K562 (cell line): ENCODE results near the gene RPL19. TPM values are rescaled to one million over a fixed set of nuclear protein-coding genes. Genes with fewer than 3 reads are reported as not detected.
A peak's percentile ranks its signal among the peaks of the same experiment; 100 is the strongest.

Source experiments
- BCOR ChIP-seq: fragments of 450-650 bp; IDR thresholded peaks from 2 replicates; pipeline ENCODE4 v1.6.1; 2016
- COPS2 ChIP-seq: fragments of 450-650 bp; conservative IDR thresholded peaks from 2 replicates; pipeline ENCODE4 v1.6.1; 2016; ENCODE audit warnings: mild to moderate bottlenecking, moderate library complexity
- CTBP1 ChIP-seq: fragments of 450-650 bp; IDR thresholded peaks from 2 replicates; pipeline ENCODE4 v1.6.1; 2016; ENCODE audit warnings: borderline replicate concordance
- IRF2 ChIP-seq: sonication (generic); formaldehyde crosslinking; IDR thresholded peaks from 2 replicates; pipeline ENCODE4 v1.8.1; 2022; ENCODE audit warnings: mild to moderate bottlenecking, missing genetic modification reagents
- KLF1 ChIP-seq: fragments of 450-650 bp; IDR thresholded peaks from 2 replicates; pipeline ENCODE4 v1.6.1; 2016; ENCODE audit warnings: missing genetic modification characterization, missing compliant biosample characterization
- LARP7 ChIP-seq: fragments of 450-650 bp; IDR thresholded peaks from 2 replicates; pipeline ENCODE4 v1.6.1; 2016
- MECOM ChIP-seq: fragments of 250-450 bp; sonication (Bioruptor Pico); IDR thresholded peaks from 2 replicates; pipeline ENCODE4 v1.8.0; 2022; ENCODE audit warnings: inconsistent platforms
- MTA3 ChIP-seq: fragments of 450-650 bp; formaldehyde crosslinking; IDR thresholded peaks from 2 replicates; pipeline ENCODE4 v1.6.1; 2017; ENCODE audit warnings: mild to moderate bottlenecking, borderline replicate concordance
- NCOA1 ChIP-seq: fragments of 450-650 bp; IDR thresholded peaks from 2 replicates; pipeline ENCODE4 v1.6.1; 2016; ENCODE audit warnings: low read depth
- NFYB ChIP-seq: IDR thresholded peaks from 2 replicates; pipeline ENCODE4 v1.6.1; 2011; ENCODE audit warnings: mild to moderate bottlenecking, moderate library complexity; ENCODE audit not compliant: insufficient read length; ENCODE audit errors: extremely low read depth
- NR4A1 ChIP-seq, 2 experiments: fragments of 250-450 bp in 1 of 2; fragments of 450-650 bp in 1 of 2; sonication (Bioruptor Pico) in 1 of 2; IDR thresholded peaks; 2 replicates each; pipeline versions ENCODE4 v1.4.0 to v1.6.1; 2016 to 2020; ENCODE audit warnings: mild to moderate bottlenecking in 2 of 2, missing compliant biosample characterization in 1 of 2, missing genetic modification characterization in 1 of 2, moderate library complexity in 1 of 2
- SMC3 ChIP-seq: conservative IDR thresholded peaks from 2 replicates; pipeline ENCODE4 v1.6.1; 2011; ENCODE audit warnings: low read depth, low read length, improper control_type of control experiment; ENCODE audit not compliant: insufficient read depth
- SP2 ChIP-seq: IDR thresholded peaks from 2 replicates; pipeline ENCODE4 v1.6.1; 2011; ENCODE audit warnings: mild to moderate bottlenecking, low read depth, low read length, moderate library complexity; ENCODE audit not compliant: poor library complexity, severe bottlenecking; ENCODE audit errors: extremely low read depth
- polyA plus RNA-seq, 8 experiments: library from polyadenylated mRNA; depleted of rRNA in 4 of 8; stranded (reverse) in 5 of 8; unstranded in 3 of 8; fragments of >200 nt; fragmentation: Nextera tagmentation in 2 of 8; fragmentation: Illumina TruSeq in 1 of 8; extraction: Ambion mirVana in 2 of 8; extraction: Trizol in 1 of 8; gene quantifications; 2 replicates each; pipeline versions ENCODE4 v1.2.1 to v1.2.3, GENCODE V29; 2011 to 2014; ENCODE audit warnings: inconsistent platforms in 1 of 8, missing spikeins in 1 of 8
- total RNA-seq, 7 experiments: library from RNA; depleted of rRNA in 6 of 7; stranded (reverse); fragments of >200 nt in 6 of 7; fragmentation: Illumina TruSeq in 2 of 7; extraction: Trizol in 2 of 7; gene quantifications; 2 replicates each; pipeline versions ENCODE4 v1.2.1 to v1.2.3, GENCODE V29; 2011 to 2021; ENCODE audit warnings: low replicate concordance in 1 of 7
- TF ChIP-seq, protein P1 (sequence below): sonication (generic); formaldehyde crosslinking; IDR thresholded peaks from 2 replicates; pipeline ENCODE4 v1.9.0; 2022; ENCODE audit warnings: mild to moderate bottlenecking, missing genetic modification reagents
- TF ChIP-seq, protein P2 (sequence below): sonication (generic); formaldehyde crosslinking; IDR thresholded peaks from 2 replicates; pipeline ENCODE4 v1.8.0; 2023; ENCODE audit warnings: mild to moderate bottlenecking, missing genetic modification reagents
- TF ChIP-seq, protein P3 (sequence below): fragments of 250-450 bp; sonication (Bioruptor Pico); IDR thresholded peaks from 2 replicates; pipeline ENCODE4 v1.5.0; 2021
- TF ChIP-seq, protein P4 (sequence below): fragments of 200-800 bp; sonication (Bioruptor generic); IDR thresholded peaks from 2 replicates; pipeline ENCODE4 v1.6.1; 2017; ENCODE audit warnings: missing genetic modification characterization, missing compliant biosample characterization
- TF ChIP-seq, protein P5 (sequence below): fragments of 450-650 bp; IDR thresholded peaks from 2 replicates; pipeline ENCODE4 v1.6.1; 2014; ENCODE audit warnings: low read depth, mild to moderate bottlenecking, moderate library complexity, borderline replicate concordance
- TF ChIP-seq, protein P6 (sequence below): sonication (generic); formaldehyde crosslinking; IDR thresholded peaks from 2 replicates; pipeline ENCODE4 v1.8.0; 2022; ENCODE audit warnings: missing genetic modification reagents, mild to moderate bottlenecking, borderline replicate concordance
- TF ChIP-seq, protein P7 (sequence below), 2 experiments: fragments of 450-650 bp; conservative IDR thresholded peaks; 2 replicates each; pipeline ENCODE4 v1.6.1; 2017; ENCODE audit warnings: mild to moderate bottlenecking in 2 of 2, moderate library complexity in 2 of 2

The RPL19 gene
- total and polyA plus RNA-seq, 9 of the 15 experiments (the other 6 are each of a cell fraction or from before 2014, with no cell fraction given): 2,263 to 4,614 (median 3,727) TPM

DNA sequence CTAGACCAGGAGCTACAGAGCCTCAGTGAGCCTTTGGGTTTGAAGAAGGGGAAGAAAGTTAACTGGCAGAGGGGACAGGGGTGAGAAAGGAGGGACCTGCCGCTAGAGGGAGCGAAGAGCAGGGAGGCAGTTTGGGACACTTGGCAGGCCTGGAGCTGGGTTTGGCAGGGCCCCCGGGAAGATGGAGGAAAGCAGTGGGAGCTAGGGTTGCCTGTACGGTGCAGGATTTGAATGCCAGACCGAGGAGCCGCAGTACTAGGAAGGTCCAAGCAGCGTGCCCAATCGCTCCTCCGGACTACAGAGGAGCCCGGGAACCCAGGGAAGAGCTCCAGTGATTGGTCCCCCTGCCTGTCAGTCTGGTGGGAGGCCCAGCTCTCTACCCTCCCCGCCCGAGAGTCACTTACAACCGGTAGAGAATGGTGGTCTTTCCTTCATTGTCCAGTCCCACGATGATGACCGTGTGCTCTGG, 35.4 kb upstream of the RPL19 start (continued):
- TF ChIP-seq, protein P1, sequence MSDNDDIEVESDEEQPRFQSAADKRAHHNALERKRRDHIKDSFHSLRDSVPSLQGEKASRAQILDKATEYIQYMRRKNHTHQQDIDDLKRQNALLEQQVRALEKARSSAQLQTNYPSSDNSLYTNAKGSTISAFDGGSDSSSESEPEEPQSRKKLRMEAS (CRISPR knock-in tag): no peak
- TF ChIP-seq BCOR: 0 out of 2 replicates have a peak, but pooled peaks have one; percentile 29
- TF ChIP-seq, protein P2, sequence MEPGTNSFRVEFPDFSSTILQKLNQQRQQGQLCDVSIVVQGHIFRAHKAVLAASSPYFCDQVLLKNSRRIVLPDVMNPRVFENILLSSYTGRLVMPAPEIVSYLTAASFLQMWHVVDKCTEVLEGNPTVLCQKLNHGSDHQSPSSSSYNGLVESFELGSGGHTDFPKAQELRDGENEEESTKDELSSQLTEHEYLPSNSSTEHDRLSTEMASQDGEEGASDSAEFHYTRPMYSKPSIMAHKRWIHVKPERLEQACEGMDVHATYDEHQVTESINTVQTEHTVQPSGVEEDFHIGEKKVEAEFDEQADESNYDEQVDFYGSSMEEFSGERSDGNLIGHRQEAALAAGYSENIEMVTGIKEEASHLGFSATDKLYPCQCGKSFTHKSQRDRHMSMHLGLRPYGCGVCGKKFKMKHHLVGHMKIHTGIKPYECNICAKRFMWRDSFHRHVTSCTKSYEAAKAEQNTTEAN (CRISPR knock-in tag): no peak
- TF ChIP-seq MECOM: no peak
- TF ChIP-seq CTBP1: 0 out of 2 replicates have a peak, but pooled peaks have one; percentile 29
- TF ChIP-seq NCOA1: no peak
- TF ChIP-seq, protein P3, sequence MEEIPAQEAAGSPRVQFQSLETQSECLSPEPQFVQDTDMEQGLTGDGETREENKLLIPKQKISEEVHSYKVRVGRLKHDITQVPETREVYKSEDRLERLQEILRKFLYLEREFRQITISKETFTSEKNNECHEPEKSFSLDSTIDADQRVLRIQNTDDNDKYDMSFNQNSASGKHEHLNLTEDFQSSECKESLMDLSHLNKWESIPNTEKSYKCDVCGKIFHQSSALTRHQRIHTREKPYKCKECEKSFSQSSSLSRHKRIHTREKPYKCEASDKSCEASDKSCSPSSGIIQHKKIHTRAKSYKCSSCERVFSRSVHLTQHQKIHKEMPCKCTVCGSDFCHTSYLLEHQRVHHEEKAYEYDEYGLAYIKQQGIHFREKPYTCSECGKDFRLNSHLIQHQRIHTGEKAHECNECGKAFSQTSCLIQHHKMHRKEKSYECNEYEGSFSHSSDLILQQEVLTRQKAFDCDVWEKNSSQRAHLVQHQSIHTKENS (CRISPR knock-in tag): no peak
- TF ChIP-seq, protein P4, sequence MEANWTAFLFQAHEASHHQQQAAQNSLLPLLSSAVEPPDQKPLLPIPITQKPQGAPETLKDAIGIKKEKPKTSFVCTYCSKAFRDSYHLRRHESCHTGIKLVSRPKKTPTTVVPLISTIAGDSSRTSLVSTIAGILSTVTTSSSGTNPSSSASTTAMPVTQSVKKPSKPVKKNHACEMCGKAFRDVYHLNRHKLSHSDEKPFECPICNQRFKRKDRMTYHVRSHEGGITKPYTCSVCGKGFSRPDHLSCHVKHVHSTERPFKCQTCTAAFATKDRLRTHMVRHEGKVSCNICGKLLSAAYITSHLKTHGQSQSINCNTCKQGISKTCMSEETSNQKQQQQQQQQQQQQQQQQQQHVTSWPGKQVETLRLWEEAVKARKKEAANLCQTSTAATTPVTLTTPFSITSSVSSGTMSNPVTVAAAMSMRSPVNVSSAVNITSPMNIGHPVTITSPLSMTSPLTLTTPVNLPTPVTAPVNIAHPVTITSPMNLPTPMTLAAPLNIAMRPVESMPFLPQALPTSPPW (CRISPR knock-in tag): 0 out of 2 replicates have a peak, but pooled peaks have one; percentile 16
- no peak for TF ChIP-seq COPS2
- TF ChIP-seq NR4A1 (CRISPR knock-in tag; IDR thresholded peaks at IDR 0.05): no peak
- no peak for TF ChIP-seq NR4A1 (tag; IDR thresholded peaks at IDR 0.05)
- no peak for TF ChIP-seq KLF1 (tag)
- TF ChIP-seq SMC3: peak; percentile 63
- peak; percentile 53 for TF ChIP-seq NFYB
- TF ChIP-seq, protein P5, sequence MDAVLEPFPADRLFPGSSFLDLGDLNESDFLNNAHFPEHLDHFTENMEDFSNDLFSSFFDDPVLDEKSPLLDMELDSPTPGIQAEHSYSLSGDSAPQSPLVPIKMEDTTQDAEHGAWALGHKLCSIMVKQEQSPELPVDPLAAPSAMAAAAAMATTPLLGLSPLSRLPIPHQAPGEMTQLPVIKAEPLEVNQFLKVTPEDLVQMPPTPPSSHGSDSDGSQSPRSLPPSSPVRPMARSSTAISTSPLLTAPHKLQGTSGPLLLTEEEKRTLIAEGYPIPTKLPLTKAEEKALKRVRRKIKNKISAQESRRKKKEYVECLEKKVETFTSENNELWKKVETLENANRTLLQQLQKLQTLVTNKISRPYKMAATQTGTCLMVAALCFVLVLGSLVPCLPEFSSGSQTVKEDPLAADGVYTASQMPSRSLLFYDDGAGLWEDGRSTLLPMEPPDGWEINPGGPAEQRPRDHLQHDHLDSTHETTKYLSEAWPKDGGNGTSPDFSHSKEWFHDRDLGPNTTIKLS: no peak
- TF ChIP-seq, protein P6, sequence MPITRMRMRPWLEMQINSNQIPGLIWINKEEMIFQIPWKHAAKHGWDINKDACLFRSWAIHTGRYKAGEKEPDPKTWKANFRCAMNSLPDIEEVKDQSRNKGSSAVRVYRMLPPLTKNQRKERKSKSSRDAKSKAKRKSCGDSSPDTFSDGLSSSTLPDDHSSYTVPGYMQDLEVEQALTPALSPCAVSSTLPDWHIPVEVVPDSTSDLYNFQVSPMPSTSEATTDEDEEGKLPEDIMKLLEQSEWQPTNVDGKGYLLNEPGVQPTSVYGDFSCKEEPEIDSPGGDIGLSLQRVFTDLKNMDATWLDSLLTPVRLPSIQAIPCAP (CRISPR knock-in tag): no peak
- TF ChIP-seq IRF2 (CRISPR knock-in tag): no peak
- no peak for TF ChIP-seq LARP7
- TF ChIP-seq, protein P7, sequence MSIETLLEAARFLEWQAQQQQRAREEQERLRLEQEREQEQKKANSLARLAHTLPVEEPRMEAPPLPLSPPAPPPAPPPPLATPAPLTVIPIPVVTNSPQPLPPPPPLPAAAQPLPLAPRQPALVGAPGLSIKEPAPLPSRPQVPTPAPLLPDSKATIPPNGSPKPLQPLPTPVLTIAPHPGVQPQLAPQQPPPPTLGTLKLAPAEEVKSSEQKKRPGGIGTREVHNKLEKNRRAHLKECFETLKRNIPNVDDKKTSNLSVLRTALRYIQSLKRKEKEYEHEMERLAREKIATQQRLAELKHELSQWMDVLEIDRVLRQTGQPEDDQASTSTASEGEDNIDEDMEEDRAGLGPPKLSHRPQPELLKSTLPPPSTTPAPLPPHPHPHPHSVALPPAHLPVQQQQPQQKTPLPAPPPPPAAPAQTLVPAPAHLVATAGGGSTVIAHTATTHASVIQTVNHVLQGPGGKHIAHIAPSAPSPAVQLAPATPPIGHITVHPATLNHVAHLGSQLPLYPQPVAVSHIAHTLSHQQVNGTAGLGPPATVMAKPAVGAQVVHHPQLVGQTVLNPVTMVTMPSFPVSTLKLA (conservative IDR thresholded peaks at IDR 0.05): no peak
- TF ChIP-seq MTA3: 0 out of 2 replicates have a peak, but pooled peaks have one; percentile 42
- peak; percentile 33 for TF ChIP-seq SP2
